Measurements from ENCODE around the gene ALPL.

DNA sequence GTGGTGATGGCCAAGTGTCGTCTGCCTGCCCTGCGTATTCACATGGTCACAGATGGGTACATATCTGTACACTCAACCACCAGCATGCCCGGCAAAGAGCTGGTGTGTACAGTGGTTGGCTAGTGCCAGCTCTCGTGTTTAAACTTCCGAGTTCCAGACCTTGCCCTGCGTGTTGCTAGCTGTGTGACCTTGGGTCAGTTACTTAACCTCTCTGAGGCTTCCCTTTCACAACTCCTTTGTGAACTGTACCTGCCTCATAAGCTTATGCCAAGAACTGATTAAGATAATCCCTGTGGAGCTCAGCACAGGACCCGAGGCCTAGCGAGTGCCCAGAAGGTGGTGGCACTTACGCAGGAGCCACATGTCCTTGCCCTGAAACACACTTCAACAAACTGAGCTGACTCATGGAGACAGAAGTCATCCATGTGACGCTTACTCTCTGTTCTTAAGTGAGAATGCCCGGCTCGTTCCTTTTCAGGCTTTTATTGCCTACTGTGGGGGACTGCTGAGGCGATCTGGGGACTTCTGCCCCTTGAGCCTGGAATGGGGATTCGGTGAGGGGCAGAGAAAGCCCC is 55.4 kb downstream of the ALPL start:
- TF ChIP-seq, protein P1, sequence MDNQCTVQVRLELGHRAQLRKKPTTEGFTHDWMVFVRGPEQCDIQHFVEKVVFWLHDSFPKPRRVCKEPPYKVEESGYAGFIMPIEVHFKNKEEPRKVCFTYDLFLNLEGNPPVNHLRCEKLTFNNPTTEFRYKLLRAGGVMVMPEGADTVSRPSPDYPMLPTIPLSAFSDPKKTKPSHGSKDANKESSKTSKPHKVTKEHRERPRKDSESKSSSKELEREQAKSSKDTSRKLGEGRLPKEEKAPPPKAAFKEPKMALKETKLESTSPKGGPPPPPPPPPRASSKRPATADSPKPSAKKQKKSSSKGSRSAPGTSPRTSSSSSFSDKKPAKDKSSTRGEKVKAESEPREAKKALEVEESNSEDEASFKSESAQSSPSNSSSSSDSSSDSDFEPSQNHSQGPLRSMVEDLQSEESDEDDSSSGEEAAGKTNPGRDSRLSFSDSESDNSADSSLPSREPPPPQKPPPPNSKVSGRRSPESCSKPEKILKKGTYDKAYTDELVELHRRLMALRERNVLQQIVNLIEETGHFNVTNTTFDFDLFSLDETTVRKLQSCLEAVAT (IDR thresholded peaks at IDR 0.05) = no peak
- TF ChIP-seq MXI1 (IDR thresholded peaks at IDR 0.05; ENCODE audit: low read depth, low read length) = no peak
- TF ChIP-seq, protein P2, sequence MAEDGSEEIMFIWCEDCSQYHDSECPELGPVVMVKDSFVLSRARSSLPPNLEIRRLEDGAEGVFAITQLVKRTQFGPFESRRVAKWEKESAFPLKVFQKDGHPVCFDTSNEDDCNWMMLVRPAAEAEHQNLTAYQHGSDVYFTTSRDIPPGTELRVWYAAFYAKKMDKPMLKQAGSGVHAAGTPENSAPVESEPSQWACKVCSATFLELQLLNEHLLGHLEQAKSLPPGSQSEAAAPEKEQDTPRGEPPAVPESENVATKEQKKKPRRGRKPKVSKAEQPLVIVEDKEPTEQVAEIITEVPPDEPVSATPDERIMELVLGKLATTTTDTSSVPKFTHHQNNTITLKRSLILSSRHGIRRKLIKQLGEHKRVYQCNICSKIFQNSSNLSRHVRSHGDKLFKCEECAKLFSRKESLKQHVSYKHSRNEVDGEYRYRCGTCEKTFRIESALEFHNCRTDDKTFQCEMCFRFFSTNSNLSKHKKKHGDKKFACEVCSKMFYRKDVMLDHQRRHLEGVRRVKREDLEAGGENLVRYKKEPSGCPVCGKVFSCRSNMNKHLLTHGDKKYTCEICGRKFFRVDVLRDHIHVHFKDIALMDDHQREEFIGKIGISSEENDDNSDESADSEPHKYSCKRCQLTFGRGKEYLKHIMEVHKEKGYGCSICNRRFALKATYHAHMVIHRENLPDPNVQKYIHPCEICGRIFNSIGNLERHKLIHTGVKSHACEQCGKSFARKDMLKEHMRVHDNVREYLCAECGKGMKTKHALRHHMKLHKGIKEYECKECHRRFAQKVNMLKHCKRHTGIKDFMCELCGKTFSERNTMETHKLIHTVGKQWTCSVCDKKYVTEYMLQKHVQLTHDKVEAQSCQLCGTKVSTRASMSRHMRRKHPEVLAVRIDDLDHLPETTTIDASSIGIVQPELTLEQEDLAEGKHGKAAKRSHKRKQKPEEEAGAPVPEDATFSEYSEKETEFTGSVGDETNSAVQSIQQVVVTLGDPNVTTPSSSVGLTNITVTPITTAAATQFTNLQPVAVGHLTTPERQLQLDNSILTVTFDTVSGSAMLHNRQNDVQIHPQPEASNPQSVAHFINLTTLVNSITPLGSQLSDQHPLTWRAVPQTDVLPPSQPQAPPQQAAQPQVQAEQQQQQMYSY (CRISPR knock-in tag; IDR thresholded peaks at IDR 0.05) = no peak
- no peak for TF ChIP-seq NFYB (IDR thresholded peaks at IDR 0.05; ENCODE audit: insufficient read depth, low read depth, low read length)
- no peak for TF ChIP-seq FOXM1 (IDR thresholded peaks at IDR 0.05; ENCODE audit: low read depth, low read length)
- TF ChIP-seq SIX5 (IDR thresholded peaks at IDR 0.05; ENCODE audit: low read depth, low read length, severe bottlenecking) = no peak
- TF ChIP-seq POLR2AphosphoS5 (IDR thresholded peaks at IDR 0.05; ENCODE audit: low read length) = no peak

Data from GM12878 (cell line).